Prostate gland (tissue), 2 donors: ENCODE measurements around the gene GDPD5.

Source experiments
- CTCF ChIP-seq, 4 experiments: fragments of 200-600 bp in 2 of 4; fragments of 450-650 bp in 2 of 4; sonication (generic) in 2 of 4; IDR thresholded peaks; 1 replicate in 3 of 4; 2 replicates in 1 of 4; pipeline ENCODE4 v1.5.1; 2016 to 2019; ENCODE audit warnings: antibody characterized with exemption in 4 of 4, mild to moderate bottlenecking in 2 of 4, moderate library complexity in 2 of 4
- POLR2A ChIP-seq: fragments of 450-650 bp; IDR thresholded peaks from one replicate; pipeline ENCODE4 v1.6.1; 2016; ENCODE audit warnings: antibody characterized with exemption, mild to moderate bottlenecking

GRCh38 chr11:75467311-75467710, 58.4 kb downstream of the GDPD5 start:
- TF ChIP-seq POLR2A (no peak), CTCF (IDR thresholded peaks at IDR 0.05) (no peak)
